Endothelial cell of umbilical vein (primary cell): ENCODE results near the gene VRK2. TPM values are rescaled to one million over a fixed set of nuclear protein-coding genes. Genes with fewer than 3 reads are reported as not detected.
A peak's percentile ranks its signal among the peaks of the same experiment; 100 is the strongest.

Experiments
- Bru-seq: library from RNA; stranded (reverse); fragments of 400-500 nt; gene quantifications from one replicate; lab custom pipeline; 2021; lab: Mats Ljungman, UMichigan
- BruChase-seq, 2 experiments: library from RNA; stranded (reverse); fragments of 400-500 nt; gene quantifications; one replicate each; lab custom pipeline; 2021; lab: Mats Ljungman, UMichigan
- BruUV-seq: library from RNA; stranded (reverse); fragments of 400-500 nt; replicated peaks from 2 replicates; lab custom pipeline; 2021; lab: Mats Ljungman, UMichigan
- CTCF ChIA-PET: fragments of 300-600, 350-600 bp; sonication (Branson Sonifier 250); formaldehyde crosslinking; loops from one replicate; lab custom pipeline; 2021; ENCODE audit warnings: antibody characterized with exemption, inconsistent platforms; lab: Charles Lee
- POLR2A ChIA-PET: fragments of 300-600, 350-600 bp; sonication (Branson Sonifier 250); formaldehyde crosslinking; loops from one replicate; lab custom pipeline; 2021; ENCODE audit warnings: antibody characterized with exemption, inconsistent platforms; lab: Charles Lee
- DNase-seq: peaks from one replicate; pipeline ENCODE4 v3.0.0-alpha.2; 2011; ENCODE audit warnings: low read depth, low spot score
- FAIRE-seq: peaks from 2 replicates; lab custom pipeline; 2011; peaks lifted over from hg19 to GRCh38; lab: Jason Lieb, UNC
- H2AFZ ChIP-seq: 2 replicates; pipeline ENCODE4 v1.6.0; 2012; ENCODE audit warnings: low read depth, low read length, control low read depth, inconsistent platforms
- H3K27ac ChIP-seq: 2 replicates; pipeline ENCODE4 v1.5.1; 2011; ENCODE audit warnings: low read depth, mild to moderate bottlenecking, control low read depth, low read length, moderate library complexity; ENCODE audit not compliant: insufficient read depth
- H3K27me3 ChIP-seq, 2 experiments: 2 replicates each; pipeline versions ENCODE4 v1.6.0 to v1.6.1; 2011; ENCODE audit warnings: low read length in 2 of 2, mixed read lengths in 1 of 2; ENCODE audit not compliant: control insufficient read depth in 2 of 2, insufficient read depth in 2 of 2
- H3K36me3 ChIP-seq, 2 experiments: 2 replicates in 1 of 2; 3 replicates in 1 of 2; pipeline ENCODE4 v1.5.1; 2011; ENCODE audit warnings: low read length in 2 of 2, mild to moderate bottlenecking in 1 of 2, moderate library complexity in 1 of 2; ENCODE audit not compliant: control insufficient read depth in 2 of 2, insufficient read depth in 2 of 2; ENCODE audit errors: extremely low read depth in 1 of 2
- H3K4me1 ChIP-seq: 3 replicates; pipeline ENCODE4 v1.5.1; 2011; ENCODE audit warnings: mild to moderate bottlenecking, low read length; ENCODE audit not compliant: control insufficient read depth, insufficient read depth; ENCODE audit errors: extremely low read depth
- H3K4me2 ChIP-seq: 2 replicates; pipeline ENCODE4 v1.6.1; 2011; ENCODE audit warnings: low read length, control low read depth, mixed read lengths; ENCODE audit not compliant: insufficient read depth
- H3K4me3 ChIP-seq, 3 experiments: fragments of 200-600 bp in 1 of 3; sonication (generic), shearing (Covaris generic) in 1 of 3; replicated peaks in 1 of 3; 2 replicates each; pipeline ENCODE4 v1.5.1; 2011 to 2016; ENCODE audit warnings: control low read depth in 3 of 3, low read length in 3 of 3, mild to moderate bottlenecking in 2 of 3, inconsistent platforms in 1 of 3, low read depth in 1 of 3, moderate library complexity in 1 of 3; ENCODE audit not compliant: insufficient read depth in 1 of 3
- H3K79me2 ChIP-seq: 2 replicates; pipeline ENCODE4 v1.6.0; 2012; ENCODE audit warnings: low read length, inconsistent platforms; ENCODE audit not compliant: control insufficient read depth, insufficient read depth
- H3K9ac ChIP-seq: replicated peaks from 2 replicates; pipeline ENCODE3; 2011; ENCODE audit warnings: low read length, control low read depth; ENCODE audit not compliant: insufficient read depth; ENCODE audit errors: extremely low read depth
- H3K9me1 ChIP-seq: replicated peaks from 3 replicates; pipeline ENCODE4 v1.6.0; 2011; ENCODE audit warnings: mild to moderate bottlenecking, low read length; ENCODE audit not compliant: control insufficient read depth, insufficient read depth; ENCODE audit errors: extremely low read depth
- H3K9me3 ChIP-seq: replicated peaks from 2 replicates; pipeline ENCODE4 v1.5.1; 2012; ENCODE audit warnings: low read length, inconsistent platforms; ENCODE audit not compliant: control insufficient read depth, insufficient read depth
- H4K20me1 ChIP-seq: replicated peaks from 2 replicates; pipeline ENCODE3; 2011; ENCODE audit warnings: mild to moderate bottlenecking, low read length; ENCODE audit not compliant: control insufficient read depth, insufficient read depth; ENCODE audit errors: extremely low read depth
- POLR2A ChIP-seq: IDR thresholded peaks from 2 replicates; pipeline ENCODE4 v1.6.1; 2012; ENCODE audit warnings: low read depth, mild to moderate bottlenecking, control low read depth, low read length
- POLR2AphosphoS5 ChIP-seq: IDR thresholded peaks from 2 replicates; pipeline ENCODE4 v1.6.1; 2012; ENCODE audit warnings: low read depth, mild to moderate bottlenecking, control low read depth, low read length, moderate library complexity; ENCODE audit not compliant: insufficient read depth
- dilution Hi-C: fragments of 300-500 bp; cut with MboI; formaldehyde crosslinking; loops from one replicate; pipeline ENCODE4 v1.15.0; 2019; ENCODE audit warnings: low sequenced_read_pairs; ENCODE audit not compliant: extremely low pct_ligation_motif_present
- intact Hi-C: fragments of 100-400 bp; cut with micrococcal nuclease; formaldehyde crosslinking; loops from one replicate; pipeline ENCODE4 v1.10.0; 2022
- long read RNA-seq: library from polyadenylated mRNA; stranded (forward); transcript quantifications from one replicate; pipeline ENCODE4 v2.0.0, GENCODE V29; 2021
- polyA minus RNA-seq, 3 experiments: library from RNA; depleted of rRNA, polyadenylated mRNA; stranded (reverse); fragments of >200 nt; gene quantifications; 1 replicate in 1 of 3; 2 replicates in 2 of 3; pipeline ENCODE4 v1.2.3, GENCODE V29; 2011
- polyA plus RNA-seq, 4 experiments: library from polyadenylated mRNA; depleted of rRNA in 3 of 4; stranded (reverse) in 3 of 4; unstranded in 1 of 4; fragments of >200 nt; gene quantifications; 2 replicates each; pipeline versions ENCODE4 v1.2.1 to v1.2.3, GENCODE V29; 2011 to 2012; ENCODE audit warnings: missing spikeins in 1 of 4
- total RNA-seq: library from RNA; stranded (reverse); gene quantifications from 2 replicates; pipeline ENCODE4 v1.2.3, GENCODE V29; 2021
- TF ChIP-seq, protein P1 (sequence below): IDR thresholded peaks from 2 replicates; pipeline ENCODE4 v1.6.1; 2011; ENCODE audit not compliant: insufficient read depth, insufficient read length

VRK2 gene
- 35.2 and 42.0 TPM in 2 replicates for total RNA-seq
- polyA plus RNA-seq: 8.5 and 11.2 TPM in 2 replicates
- 22.4 and 27.6 TPM in 2 replicates for polyA plus RNA-seq (2011; cell fraction: cytosol; rRNA removed)
- polyA plus RNA-seq (2011; cell fraction: nucleus; rRNA removed): 24.0 and 30.0 TPM in 2 replicates
- polyA plus RNA-seq (2012): 34.0 and 59.5 TPM in 2 replicates
- polyA minus RNA-seq: 14.7 and 16.8 TPM in 2 replicates
- 12.0 TPM for polyA minus RNA-seq (2011; cell fraction: cytosol; rRNA and poly(A)+ RNA removed)
- polyA minus RNA-seq (2011; cell fraction: nucleus; rRNA and poly(A)+ RNA removed): 17.2 and 20.8 TPM in 2 replicates
- Bru-seq, nascent RNA: percentile 76 among the genes with signal in this experiment
- percentile 58 among the genes with signal in this experiment for BruChase-seq, experiment 1, labeled RNA remaining after a 6-hour chase
- percentile 62 among the genes with signal in this experiment for BruChase-seq, experiment 2, labeled RNA remaining after a 2-hour chase
- long read RNA-seq, transcript VRK2-201 (13 exons, 1,888 nt): major isoform, 69 of 162 reads
- long read RNA-seq, partial matches to known transcripts: 17 of 162 reads
- long read RNA-seq, other reads (novel, unspliced or antisense): 74 of 162 reads

DNA sequence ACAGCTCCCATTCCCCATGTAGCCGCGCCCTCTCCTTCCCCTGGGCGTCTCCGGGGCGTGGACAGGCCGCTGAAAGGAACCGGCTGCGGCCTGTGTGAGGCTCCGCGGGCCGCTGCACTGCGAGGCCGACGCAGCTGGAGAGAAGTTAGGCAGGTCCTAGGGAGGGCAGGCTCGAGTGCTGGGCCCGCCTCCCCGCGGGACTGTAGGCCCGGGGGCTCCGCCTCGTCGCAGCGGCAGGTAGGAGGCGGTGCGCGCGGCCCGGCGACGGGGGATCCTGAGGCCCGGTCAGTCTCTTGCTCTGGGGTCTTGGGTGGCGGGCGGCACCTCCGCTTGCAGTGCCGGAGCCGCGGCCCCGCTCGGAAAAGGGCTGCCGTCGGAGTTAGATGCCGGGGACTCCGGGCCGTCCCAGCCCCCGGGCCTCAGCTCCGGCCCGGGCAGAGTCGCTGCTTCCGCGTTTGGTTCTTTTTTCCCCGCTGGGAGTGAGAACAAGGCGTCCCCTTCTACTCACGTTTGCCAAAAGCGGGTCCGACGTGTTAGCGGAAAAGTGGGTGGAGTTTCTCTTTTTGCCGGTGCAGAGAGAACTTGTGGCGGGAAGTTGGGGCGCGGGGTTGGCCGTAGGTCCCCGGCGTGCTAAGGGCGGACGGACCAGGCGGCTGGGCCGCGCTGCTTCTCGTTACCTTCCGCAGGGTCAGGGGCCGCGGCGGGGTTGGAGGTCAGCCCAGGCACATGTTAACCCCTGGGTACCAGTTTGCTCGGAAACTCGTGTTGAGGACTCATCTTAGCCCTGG lies at the start of gene VRK2:
TSS of gene VRK2 (plus strand) at position 222 of the 788 bp plus-strand sequence. CDS start 2,026 bp downstream, outside the sequence.
- FAIRE-seq: peak; percentile 81
- Histone ChIP-seq H3K4me1 (peaks cover 45% of the 10 kb centered on the region), H3K27ac (peak within 1 kb of the TSS; percentile 97), H3K9ac (peak within 1 kb of the TSS; percentile 95), H3K79me2 (peaks cover 34% of the 10 kb centered on the region), H4K20me1 (no peaks in the 10 kb centered on the region), H3K9me1 (no peaks in the 10 kb centered on the region), H3K4me3 (peak within 1 kb of the TSS; percentile 60 to 74 (median 68)), H3K36me3 (peaks cover 0 to 2% of the 10 kb centered on the region in 2 experiments), H3K9me3 (no peaks in the 10 kb centered on the region), H2AFZ (peak within 1 kb of the TSS; percentile 99), H3K27me3 (no peaks in the 10 kb centered on the region), H3K4me2 (peak within 1 kb of the TSS; percentile 100)
- no TSS peak for BruUV-seq
- DNase-seq: peak; percentile 94
- dilution Hi-C loops: no loop called here
- POLR2A ChIA-PET: interaction anchor here (1.0 kb wide), 1 partner anchor 169 kb away, joined by 5 read pairs; no protein-coding TSS in a partner anchor
- intact Hi-C loops: loop anchor here (1.0 to 10.0 kb wide), 5 partner anchors 12 to 588 kb away; no protein-coding TSS in a partner anchor
- CTCF ChIA-PET: interaction anchor here (0.7 to 1.9 kb wide), 9 partner anchors 9 to 194 kb away, joined by 3 to 7 read pairs (median 3); partner anchors contain the start of gene FANCL
- TF ChIP-seq POLR2A (peak; percentile 92), POLR2AphosphoS5 (peak; percentile 91)
- TF ChIP-seq, protein P1, sequence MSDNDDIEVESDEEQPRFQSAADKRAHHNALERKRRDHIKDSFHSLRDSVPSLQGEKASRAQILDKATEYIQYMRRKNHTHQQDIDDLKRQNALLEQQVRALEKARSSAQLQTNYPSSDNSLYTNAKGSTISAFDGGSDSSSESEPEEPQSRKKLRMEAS: no peak
